Activated T-helper 17 cell treated with anti-CD3 and anti-CD28 coated beads, Interleukin-2, amount 50 U/mL, for 72 hours (primary cell): Measurements from ENCODE around the gene EXTL2. TPM values are rescaled to one million over a fixed set of nuclear protein-coding genes. Genes with fewer than 3 reads are reported as not detected.
A peak's percentile ranks its signal among the peaks of the same experiment; 100 is the strongest.
"Not testable (repeated sequence)": the region's sequence is repeated elsewhere in the genome, so short reads cannot be mapped to it uniquely, and the experiment has no call there.

ENCODE experiments used
- ATAC-seq: fragments of 150-1000 bp; cut with Tn5 transposase; replicated peaks from 2 replicates; pipeline ENCODE4 v1.10.0; 2021; ENCODE audit warnings: mild to moderate bottlenecking, moderate library complexity
- H3K27ac Mint-ChIP-seq: one replicate; pipeline ENCODE4 v1.8.0; 2022; ENCODE audit warnings: mixed read lengths
- H3K27me3 Mint-ChIP-seq: one replicate; pipeline ENCODE4 v1.8.0; 2022; ENCODE audit warnings: mixed read lengths
- H3K36me3 Mint-ChIP-seq: one replicate; pipeline ENCODE4 v1.8.0; 2022; ENCODE audit warnings: low read depth, mild to moderate bottlenecking, mixed read lengths
- H3K4me1 Mint-ChIP-seq: one replicate; pipeline ENCODE4 v1.8.0; 2022; ENCODE audit warnings: mixed read lengths
- H3K4me3 Mint-ChIP-seq: one replicate; pipeline ENCODE4 v1.8.0; 2022; ENCODE audit warnings: mild to moderate bottlenecking, mixed read lengths
- H3K9me3 Mint-ChIP-seq: one replicate; pipeline ENCODE4 v1.8.0; 2022; ENCODE audit warnings: mixed read lengths
- total RNA-seq, 2 donors: library from RNA; stranded (reverse); gene quantifications; one replicate each; pipeline ENCODE4 v1.2.3, GENCODE V29; 2022

Gene EXTL2
- total RNA-seq, 2 donors from 2014 or later = 5.9 to 6.0 TPM

- Mint-ChIP-seq H3K4me1 (no peaks in the 10 kb centered on the region), H3K36me3 (no peaks in the 10 kb centered on the region), H3K27me3 (peaks cover 3% of the 10 kb centered on the region), H3K27ac (no peak overlapping the region), H3K9me3 (no peaks in the 10 kb centered on the region), H3K4me3 (no peak overlapping the region)
- no peak for ATAC-seq
Measured at GRCh38 chr1:100860397-100860991, 34.1 kb downstream of the EXTL2 start.

- H3K27ac Mint-ChIP-seq, H3K36me3 Mint-ChIP-seq, H3K4me1 Mint-ChIP-seq, H3K9me3 Mint-ChIP-seq, ATAC-seq, H3K4me3 Mint-ChIP-seq: not testable (repeated sequence)
- H3K27me3 Mint-ChIP-seq = peaks cover 13% of the 10 kb centered on the region
Measured at GRCh38 chr1:100855116-100855515, 39.5 kb downstream of the EXTL2 start.

DNA sequence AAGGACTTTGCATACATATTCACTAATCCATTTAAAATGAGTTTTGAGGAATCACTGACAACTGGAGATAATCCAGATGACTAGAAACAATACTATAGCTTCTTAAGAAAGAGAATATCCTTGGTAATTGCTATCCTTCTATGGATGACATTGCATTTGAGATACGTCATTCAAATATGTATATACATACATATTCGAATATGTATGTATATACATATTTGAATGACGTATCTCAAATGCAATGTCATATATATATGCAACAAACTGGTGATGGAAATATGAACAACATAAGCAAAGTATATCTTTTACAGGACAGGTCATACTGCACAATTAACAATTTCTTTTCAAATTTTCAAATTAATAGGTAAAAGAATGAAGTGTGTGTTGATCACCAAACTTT is 41.7 kb downstream of the EXTL2 start:
- Mint-ChIP-seq H3K27ac (no peak overlapping the region), H3K4me3 (no peak overlapping the region), H3K4me1 (no peaks in the 10 kb centered on the region), H3K9me3 (no peaks in the 10 kb centered on the region), H3K27me3 (peaks cover 25% of the 10 kb centered on the region), H3K36me3 (no peaks in the 10 kb centered on the region)
- no peak for ATAC-seq

DNA sequence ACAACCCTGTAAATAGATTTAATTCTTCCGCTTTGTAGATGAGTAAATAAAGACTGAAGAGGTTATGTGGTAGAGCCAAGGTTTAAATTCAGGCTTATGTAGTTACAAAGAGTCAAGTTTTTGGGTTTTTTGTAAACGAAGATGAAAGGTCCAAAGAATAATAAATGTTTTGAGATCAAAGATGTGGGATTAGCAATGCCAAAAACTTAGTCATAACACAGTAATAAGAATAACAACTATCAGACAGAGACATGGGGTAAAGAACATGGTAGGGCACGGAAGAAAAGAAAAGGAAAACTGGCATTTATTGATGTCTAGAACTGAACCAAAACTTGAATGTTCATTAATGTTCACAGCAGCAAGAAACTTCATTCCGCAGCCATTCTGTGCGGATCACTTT is 42.9 kb downstream of the EXTL2 start:
- no peak overlapping the region for H3K27ac Mint-ChIP-seq
- no peaks in the 10 kb centered on the region for H3K36me3 Mint-ChIP-seq
- no peak overlapping the region for H3K4me3 Mint-ChIP-seq
- ATAC-seq = no peak
- no peaks in the 10 kb centered on the region for H3K4me1 Mint-ChIP-seq
- no peaks in the 10 kb centered on the region for H3K9me3 Mint-ChIP-seq
- peaks cover 29% of the 10 kb centered on the region for H3K27me3 Mint-ChIP-seq

DNA sequence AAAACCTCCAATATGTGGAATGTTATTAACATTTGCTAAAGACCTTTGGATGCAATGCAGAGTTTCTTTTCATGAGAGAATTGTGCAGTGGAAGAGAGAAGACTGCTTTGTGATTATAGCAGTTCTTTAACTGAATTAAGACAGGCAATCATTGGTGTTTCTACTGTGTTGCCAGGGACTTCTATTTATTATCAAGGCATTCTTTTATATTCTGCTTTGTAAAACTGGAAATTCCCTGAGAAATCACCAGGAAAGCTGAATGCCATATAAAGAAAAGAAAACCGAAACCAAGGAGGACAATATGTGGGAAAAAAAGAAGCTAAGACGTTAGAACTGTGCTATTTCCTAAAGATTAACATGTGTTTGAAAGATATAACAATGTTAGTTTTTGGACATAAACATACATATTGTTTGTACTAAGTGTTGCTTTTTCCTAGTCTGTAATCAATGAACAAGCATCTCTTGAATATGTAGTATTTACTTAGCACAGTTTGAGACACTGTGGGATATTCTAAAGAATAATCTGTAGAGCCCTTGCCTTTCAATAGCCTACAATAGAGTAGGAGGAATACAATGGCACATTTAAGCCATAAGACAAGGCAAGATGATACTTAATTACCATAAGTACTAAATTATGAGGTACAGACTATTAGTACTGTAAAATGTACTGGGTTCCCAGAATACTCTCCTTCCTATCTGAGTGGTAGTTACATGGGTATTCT is 47.1 kb downstream of the EXTL2 start:
- H3K4me3 Mint-ChIP-seq = no peak overlapping the region
- peaks cover 42% of the 10 kb centered on the region for H3K27me3 Mint-ChIP-seq
- H3K36me3 Mint-ChIP-seq = no peaks in the 10 kb centered on the region
- no peak overlapping the region for H3K27ac Mint-ChIP-seq
- peaks cover 4% of the 10 kb centered on the region for H3K9me3 Mint-ChIP-seq
- ATAC-seq = no peak
- no peaks in the 10 kb centered on the region for H3K4me1 Mint-ChIP-seq

DNA sequence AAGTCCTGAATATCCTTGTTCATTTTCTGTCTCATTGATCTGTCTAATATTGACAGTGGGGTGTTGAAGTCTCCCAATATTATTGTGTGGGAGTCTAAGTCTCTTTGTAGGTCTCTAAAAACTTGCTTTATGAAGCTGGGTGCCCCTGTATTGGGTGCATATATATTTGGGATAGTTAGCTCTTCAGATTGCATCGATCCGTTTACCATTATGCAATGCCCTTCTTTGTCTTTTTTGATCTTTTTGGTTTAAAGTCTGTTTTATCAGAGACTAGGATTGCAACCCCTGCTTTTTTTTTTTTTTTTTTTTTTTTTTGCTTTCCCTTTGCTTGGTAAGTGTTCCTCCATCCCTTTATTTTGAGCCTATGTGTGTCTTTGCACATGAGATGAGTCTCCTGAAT is 51.5 kb downstream of the EXTL2 start:
- H3K27me3 Mint-ChIP-seq = peaks cover 21% of the 10 kb centered on the region
- not testable (repeated sequence) for H3K4me3 Mint-ChIP-seq, ATAC-seq, H3K9me3 Mint-ChIP-seq, H3K27ac Mint-ChIP-seq, H3K36me3 Mint-ChIP-seq, H3K4me1 Mint-ChIP-seq

DNA sequence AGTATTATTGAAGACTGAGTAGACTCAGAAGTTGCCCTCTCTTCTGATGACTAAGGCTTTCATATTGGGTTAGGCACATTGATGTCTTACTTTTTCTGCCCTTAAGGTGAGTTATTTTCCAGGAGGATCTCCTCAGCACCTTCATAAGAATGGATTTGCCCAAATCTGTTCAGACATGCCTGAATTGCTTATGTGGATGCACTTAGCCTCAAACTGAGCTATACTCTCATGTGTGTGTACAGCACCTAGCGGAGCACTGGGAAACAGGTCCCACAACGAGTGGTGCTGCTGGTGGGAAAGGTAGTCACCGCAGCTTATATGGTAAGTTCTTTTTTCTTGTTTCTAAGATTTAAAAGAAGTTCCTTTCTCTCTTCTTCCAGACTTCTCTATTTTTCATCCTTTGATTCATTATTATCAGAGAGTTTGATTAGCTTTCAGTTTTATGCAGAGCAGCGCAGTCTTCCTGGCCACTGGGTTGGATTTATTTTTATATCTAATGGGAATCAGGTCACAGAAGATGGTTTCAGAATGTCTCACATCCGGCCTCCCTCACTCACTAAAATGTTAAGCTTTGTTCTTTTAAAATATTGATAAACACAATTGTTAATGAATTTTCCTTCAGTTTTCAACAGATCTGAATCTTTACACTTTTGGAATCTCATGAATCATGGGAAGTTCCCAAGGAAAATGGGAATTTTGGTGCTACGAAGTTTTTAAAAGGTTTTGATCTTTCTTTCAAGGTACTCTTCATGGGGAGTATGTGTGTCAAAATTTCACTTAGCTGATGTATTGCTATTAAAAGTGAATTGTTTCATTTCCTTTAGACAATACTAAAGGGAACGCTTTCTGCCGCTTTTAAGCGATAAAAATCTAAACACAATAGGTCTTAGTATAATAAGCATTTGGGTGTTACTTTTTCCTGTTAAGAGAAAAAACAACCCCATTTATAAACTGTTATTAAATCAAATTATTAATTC is 58.5 kb downstream of the EXTL2 start:
- no peak for ATAC-seq
- H3K4me1 Mint-ChIP-seq = peaks cover 12% of the 10 kb centered on the region
- H3K9me3 Mint-ChIP-seq = no peaks in the 10 kb centered on the region
- no peaks in the 10 kb centered on the region for H3K27me3 Mint-ChIP-seq
- no peak overlapping the region for H3K4me3 Mint-ChIP-seq
- no peaks in the 10 kb centered on the region for H3K36me3 Mint-ChIP-seq
- H3K27ac Mint-ChIP-seq = peak overlapping the region; percentile 34

GRCh38 chr1:100834777-100835660 is 59.6 kb downstream of the EXTL2 start:
- H3K27ac Mint-ChIP-seq = no peak overlapping the region
- no peaks in the 10 kb centered on the region for H3K9me3 Mint-ChIP-seq
- ATAC-seq = no peak
- peaks cover 12% of the 10 kb centered on the region for H3K4me1 Mint-ChIP-seq
- H3K27me3 Mint-ChIP-seq = no peaks in the 10 kb centered on the region
- no peak overlapping the region for H3K4me3 Mint-ChIP-seq
- no peaks in the 10 kb centered on the region for H3K36me3 Mint-ChIP-seq

GRCh38 chr1:100832694-100833428 is 61.8 kb downstream of the EXTL2 start:
- Mint-ChIP-seq H3K36me3 (no peaks in the 10 kb centered on the region), H3K4me1 (peaks cover 12% of the 10 kb centered on the region), H3K4me3 (no peak overlapping the region), H3K27me3 (peaks cover 10% of the 10 kb centered on the region), H3K9me3 (no peaks in the 10 kb centered on the region), H3K27ac (no peak overlapping the region)
- no peak for ATAC-seq

GRCh38 chr1:100825666-100826065 is 69.0 kb downstream of the EXTL2 start:
- not testable (repeated sequence) for ATAC-seq, H3K9me3 Mint-ChIP-seq, H3K4me3 Mint-ChIP-seq, H3K36me3 Mint-ChIP-seq, H3K27ac Mint-ChIP-seq, H3K4me1 Mint-ChIP-seq
- peaks cover 18% of the 10 kb centered on the region for H3K27me3 Mint-ChIP-seq

Other genes with a start within 250 kb of the EXTL2 start
- gene VCAM1, start 175.1 kb downstream of the EXTL2 start, total RNA-seq = not detected
- gene SLC30A7, start 1.2 kb upstream of the EXTL2 start, total RNA-seq = 10 to 100 TPM; 39.1 to 51.6 TPM
- 10 to 100 TPM; 18.4 to 42.8 TPM for gene DPH5, start 130.9 kb upstream of the EXTL2 start, total RNA-seq